Ishikawa (cell line): Measurements from ENCODE around the gene NTPCR.

Source experiments
- CEBPB ChIP-seq: IDR thresholded peaks from 2 replicates; pipeline ENCODE4 v1.6.1; 2012
- CREB1 ChIP-seq: IDR thresholded peaks from 2 replicates; pipeline ENCODE4 v1.6.1; 2012; ENCODE audit warnings: low read depth
- EGR1 ChIP-seq: IDR thresholded peaks from 2 replicates; pipeline ENCODE4 v1.6.1; 2012
- EP300 ChIP-seq: IDR thresholded peaks from 2 replicates; pipeline ENCODE4 v1.6.1; 2012; ENCODE audit warnings: borderline replicate concordance
- FOXM1 ChIP-seq: IDR thresholded peaks from 2 replicates; pipeline ENCODE4 v1.6.1; 2012; ENCODE audit warnings: low read depth, borderline replicate concordance
- MAX ChIP-seq: IDR thresholded peaks from 2 replicates; pipeline ENCODE4 v1.6.1; 2012
- NFIC ChIP-seq: IDR thresholded peaks from 2 replicates; pipeline ENCODE4 v1.6.1; 2012
- RAD21 ChIP-seq: IDR thresholded peaks from 2 replicates; pipeline ENCODE4 v1.6.1; 2012; ENCODE audit warnings: low read depth
- REST ChIP-seq: IDR thresholded peaks from 2 replicates; pipeline ENCODE4 v1.6.1; 2012; ENCODE audit warnings: low read depth, mild to moderate bottlenecking
- TAF1 ChIP-seq: IDR thresholded peaks from 2 replicates; pipeline ENCODE4 v1.6.1; 2012; ENCODE audit warnings: low read depth, mild to moderate bottlenecking
- TCF12 ChIP-seq: IDR thresholded peaks from 2 replicates; pipeline ENCODE4 v1.6.1; 2012; ENCODE audit warnings: low read depth
- TEAD4 ChIP-seq: IDR thresholded peaks from 2 replicates; pipeline ENCODE4 v1.6.1; 2012
- YY1 ChIP-seq: IDR thresholded peaks from 2 replicates; pipeline ENCODE4 v1.6.1; 2012; ENCODE audit warnings: low read depth
- ZBTB7A ChIP-seq: IDR thresholded peaks from 2 replicates; pipeline ENCODE4 v1.6.1; 2012; ENCODE audit warnings: low read depth
- TF ChIP-seq, protein P1 (sequence below): IDR thresholded peaks from 2 replicates; pipeline ENCODE4 v1.6.1; 2012

Gene NTPCR

GRCh38 chr1:232968965-232969364, 18.6 kb downstream of the NTPCR start:
- TF ChIP-seq CREB1 = no peak
- TF ChIP-seq CEBPB = no peak
- TF ChIP-seq MAX = no peak

DNA sequence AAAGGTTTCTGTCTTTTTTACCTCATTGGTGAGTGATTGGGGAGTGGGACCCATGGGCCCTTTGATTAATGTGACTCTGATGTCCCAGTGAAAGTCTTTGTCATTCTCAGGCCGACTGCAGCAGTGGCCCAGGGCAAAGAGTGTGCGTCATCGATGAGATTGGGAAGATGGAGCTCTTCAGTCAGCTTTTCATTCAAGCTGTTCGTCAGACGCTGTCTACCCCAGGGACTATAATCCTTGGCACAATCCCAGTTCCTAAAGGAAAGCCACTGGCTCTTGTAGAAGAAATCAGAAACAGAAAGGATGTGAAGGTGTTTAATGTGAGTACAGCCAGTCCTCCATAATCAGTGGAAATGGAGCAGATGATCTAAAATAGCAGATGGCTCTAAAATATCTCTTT, 19.4 kb downstream of the NTPCR start:
- TF ChIP-seq, protein P1, sequence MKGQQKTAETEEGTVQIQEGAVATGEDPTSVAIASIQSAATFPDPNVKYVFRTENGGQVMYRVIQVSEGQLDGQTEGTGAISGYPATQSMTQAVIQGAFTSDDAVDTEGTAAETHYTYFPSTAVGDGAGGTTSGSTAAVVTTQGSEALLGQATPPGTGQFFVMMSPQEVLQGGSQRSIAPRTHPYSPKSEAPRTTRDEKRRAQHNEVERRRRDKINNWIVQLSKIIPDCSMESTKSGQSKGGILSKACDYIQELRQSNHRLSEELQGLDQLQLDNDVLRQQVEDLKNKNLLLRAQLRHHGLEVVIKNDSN = no peak
- TF ChIP-seq ZBTB7A = no peak
- no peak for TF ChIP-seq TAF1

GRCh38 chr1:232970508-232970907, 20.1 kb downstream of the NTPCR start:
- TF ChIP-seq ZBTB7A = no peak
- no peak for TF ChIP-seq CEBPB
- TF ChIP-seq, protein P1 = no peak
- no peak for TF ChIP-seq FOXM1
- no peak for TF ChIP-seq NFIC
- no peak for TF ChIP-seq EP300
- no peak for TF ChIP-seq MAX
- no peak for TF ChIP-seq YY1
- no peak for TF ChIP-seq RAD21
- TF ChIP-seq CREB1 = no peak
- no peak for TF ChIP-seq TAF1
- TF ChIP-seq EGR1 = no peak

GRCh38 chr1:232973652-232974611, 23.5 kb downstream of the NTPCR start:
- TF ChIP-seq CEBPB = no peak
- TF ChIP-seq FOXM1 = no peak
- no peak for TF ChIP-seq REST
- TF ChIP-seq RAD21 = no peak
- TF ChIP-seq YY1 = no peak
- no peak for TF ChIP-seq NFIC
- TF ChIP-seq TAF1 = no peak
- no peak for TF ChIP-seq TEAD4
- no peak for TF ChIP-seq EGR1
- TF ChIP-seq TCF12 = no peak
- TF ChIP-seq CREB1 = no peak
- TF ChIP-seq MAX = no peak

- no peak for TF ChIP-seq MAX
- no peak for TF ChIP-seq ZBTB7A
- TF ChIP-seq, protein P1 = no peak
- no peak for TF ChIP-seq CREB1
- no peak for TF ChIP-seq RAD21
- no peak for TF ChIP-seq TCF12
- no peak for TF ChIP-seq REST
- TF ChIP-seq CEBPB = no peak
- TF ChIP-seq EP300 = no peak
- no peak for TF ChIP-seq NFIC
- no peak for TF ChIP-seq EGR1
- TF ChIP-seq YY1 = no peak
- no peak for TF ChIP-seq TEAD4
- no peak for TF ChIP-seq TAF1
- no peak for TF ChIP-seq FOXM1
Measured at GRCh38 chr1:232974971-232975370, 24.6 kb downstream of the NTPCR start.
